T-cell (primary cell): ENCODE measurements around the gene ARHGAP32. TPM values are rescaled to one million over a fixed set of nuclear protein-coding genes. Genes with fewer than 3 reads are reported as not detected.

Source experiments
- ATAC-seq, 4 experiments: fragments of 200-7000 bp in 3 of 4; fragments of 150-1000 bp in 1 of 4; cut with Tn5 transposase; replicated peaks in 1 of 4; 1 replicate in 3 of 4; 2 replicates in 1 of 4; pipeline ENCODE4 v1.10.0; 2021; ENCODE audit warnings: moderate library complexity in 3 of 4, mild to moderate bottlenecking in 2 of 4, moderate number of reproducible peaks in 1 of 4
- CTCF ChIA-PET, 2 donors: fragments of 300-600 bp; sonication (Branson Sonifier 250); formaldehyde crosslinking; loops; one replicate each; lab custom pipeline; 2022; ENCODE audit warnings: antibody characterized with exemption in 2 of 2; lab: Charles Lee
- POLR2A ChIA-PET, 2 donors: fragments of 300-600 bp; sonication (Branson Sonifier 250); formaldehyde crosslinking; loops; one replicate each; lab custom pipeline; 2022; ENCODE audit warnings: antibody characterized with exemption in 2 of 2; lab: Charles Lee
- DNase-seq, 35 experiments: peaks; one replicate each; pipeline versions ENCODE4 v3.0.0 to v3.0.0-alpha.2; 2013 to 2023
- H3K27ac ChIP-seq: one replicate; pipeline ENCODE4 v1.5.1; 2013; ENCODE audit warnings: low read length
- H3K27me3 ChIP-seq, 2 experiments: replicated peaks in 1 of 2; 1 replicate in 1 of 2; 2 replicates in 1 of 2; pipeline versions ENCODE4 v1.6.1 to v1.7.0; 2013; ENCODE audit warnings: low read length in 1 of 2, mixed read lengths in 1 of 2; ENCODE audit not compliant: control insufficient read depth in 2 of 2, insufficient read depth in 2 of 2; ENCODE audit errors: extremely low read depth in 1 of 2
- H3K36me3 ChIP-seq, 2 donors: 1 replicate in 1 of 2; 2 replicates in 1 of 2; pipeline versions ENCODE4 v1.6.1 to v1.7.0; 2013; ENCODE audit warnings: low read length in 1 of 2; ENCODE audit not compliant: control insufficient read depth in 2 of 2, insufficient read depth in 1 of 2; ENCODE audit errors: extremely low read depth in 1 of 2
- H3K4me1 ChIP-seq, 2 experiments: 1 replicate in 1 of 2; 2 replicates in 1 of 2; pipeline versions ENCODE4 v1.6.1 to v1.7.0; 2013; ENCODE audit warnings: low read length in 2 of 2, mixed read lengths in 1 of 2; ENCODE audit not compliant: insufficient read depth in 2 of 2, control insufficient read depth in 1 of 2; ENCODE audit errors: extremely low read depth in 1 of 2
- H3K4me3 ChIP-seq, 2 donors: 1 replicate in 1 of 2; 2 replicates in 1 of 2; pipeline versions ENCODE4 v1.5.1 to v1.7.0; 2013; ENCODE audit warnings: mild to moderate bottlenecking in 2 of 2, low read length in 1 of 2, moderate library complexity in 1 of 2; ENCODE audit not compliant: control insufficient read depth in 1 of 2; ENCODE audit errors: extremely low read depth in 1 of 2
- H3K9me3 ChIP-seq: 2 replicates; pipeline ENCODE4 v1.7.0; 2013
- H3K27ac Mint-ChIP-seq, 2 donors: one replicate each; pipeline ENCODE4 v1.8.0; 2020 to 2021; ENCODE audit warnings: mild to moderate bottlenecking in 2 of 2, mixed read lengths in 2 of 2
- H3K27me3 Mint-ChIP-seq, 2 donors: one replicate each; pipeline ENCODE4 v1.8.0; 2021 to 2022; ENCODE audit warnings: mixed read lengths in 2 of 2
- H3K36me3 Mint-ChIP-seq: one replicate; pipeline ENCODE4 v1.8.0; 2021; ENCODE audit warnings: mixed read lengths
- H3K4me1 Mint-ChIP-seq, 3 donors: one replicate each; pipeline ENCODE4 v1.8.0; 2020 to 2022; ENCODE audit warnings: mixed read lengths in 3 of 3, mild to moderate bottlenecking in 1 of 3
- H3K4me3 Mint-ChIP-seq, 3 donors: one replicate each; pipeline ENCODE4 v1.8.0; 2020 to 2022; ENCODE audit warnings: mild to moderate bottlenecking in 3 of 3, mixed read lengths in 3 of 3, moderate library complexity in 3 of 3
- H3K9me3 Mint-ChIP-seq, 3 donors: one replicate each; pipeline ENCODE4 v1.8.0; 2020 to 2022; ENCODE audit warnings: mixed read lengths in 3 of 3
- WGBS: methylation state at CpG from one replicate; pipeline ENCODE4 v1.1.5; 2013; ENCODE audit warnings: missing lambda C conversion rate; ENCODE audit not compliant: insufficient coverage; 5-methylcytosine and 5-hydroxymethylcytosine counted together
- total RNA-seq, 35 experiments: library from RNA in 6 of 35; stranded (reverse) in 6 of 35; fragments of 120-200 nt in 1 of 35; gene quantifications; one replicate each; pipeline versions ENCODE4 v1.2.1 to v1.2.4 and lab custom pipeline; 2013 to 2026

ARHGAP32 gene
- total RNA-seq, 5 donors from 2014 or later (not counting 1 experiment from before 2014, with no cell fraction given): 4.4 to 7.8 (median 6.5) TPM

GRCh38 chr11:128915149-128915521, 277.0 kb downstream of the ARHGAP32 start:
- CTCF ChIA-PET: interaction anchor here in 1 of 2 donors (0.6 kb wide), 1 partner anchor 40 kb away, joined by 3 read pairs; no protein-coding TSS in a partner anchor
- DNase-seq (no peak), ATAC-seq (no peak)
- no peaks in the 10 kb centered on the region for H3K36me3 Mint-ChIP-seq
- no peak overlapping the region for H3K27ac Mint-ChIP-seq
- Histone ChIP-seq H3K27ac (no peak overlapping the region), H3K36me3 (no peaks in the 10 kb centered on the region), H3K4me1 (no peaks in the 10 kb centered on the region), H3K27me3 (peaks cover 0 to 65% of the 10 kb centered on the region in 2 experiments), H3K4me3 (no peak overlapping the region), H3K9me3 (no peaks in the 10 kb centered on the region)
- H3K9me3 Mint-ChIP-seq: no peaks in the 10 kb centered on the region
- POLR2A ChIA-PET: no interaction called here
- 92% methylated on average over 1 of the region's 6 CpGs for WGBS
- H3K4me1 Mint-ChIP-seq: peaks cover 0 to 3% (median 0%) of the 10 kb centered on the region in 3 donors
- peaks cover 13 to 53% of the 10 kb centered on the region in 2 donors for H3K27me3 Mint-ChIP-seq
- H3K4me3 Mint-ChIP-seq: no peak overlapping the region

Other genes starting within 250 kb of the ARHGAP32 start
- gene TP53AIP1, start 249.5 kb downstream of the ARHGAP32 start, total RNA-seq: not detected
- gene BARX2, start 183.5 kb upstream of the ARHGAP32 start, total RNA-seq: not detected